H1 (cell line): Measurements from ENCODE around the gene CCDC169. TPM values are rescaled to one million over a fixed set of nuclear protein-coding genes. Genes with fewer than 3 reads are reported as not detected.

Experiments used
- CTCF ChIA-PET: fragments of 300-600 bp; sonication (Branson Sonifier 250); formaldehyde crosslinking; loops from one replicate; lab custom pipeline; 2021; ENCODE audit not compliant: partially characterized antibody; lab: Charles Lee
- POLR2A ChIA-PET: fragments of 300-600 bp; sonication (Branson Sonifier 250); formaldehyde crosslinking; loops from one replicate; lab custom pipeline; 2021; ENCODE audit warnings: inconsistent platforms; ENCODE audit not compliant: partially characterized antibody; lab: Charles Lee
- DNase-seq, 2 experiments: peaks; one replicate each; pipeline versions ENCODE4 v3.0.0 to v3.0.0-alpha.2; 2010 to 2022; ENCODE audit warnings: low spot score in 2 of 2, low read depth in 1 of 2, mixed read lengths in 1 of 2
- FAIRE-seq: peaks from 2 replicates; lab custom pipeline; 2011; peaks lifted over from hg19 to GRCh38; lab: Jason Lieb, UNC
- H2AFZ ChIP-seq: 2 replicates; pipeline ENCODE4 v1.8.1; 2012; ENCODE audit warnings: low read length, inconsistent platforms
- H2AK5ac ChIP-seq: 2 replicates; pipeline ENCODE4 v1.6.1; 2013; ENCODE audit warnings: low read depth, low read length
- H2BK120ac ChIP-seq: replicated peaks from 2 replicates; pipeline ENCODE3; 2013; ENCODE audit warnings: low read depth, low read length, inconsistent platforms
- H2BK12ac ChIP-seq: 2 replicates; pipeline ENCODE4 v1.6.1; 2013; ENCODE audit warnings: low read depth, low read length
- H2BK15ac ChIP-seq: 2 replicates; pipeline ENCODE4 v1.6.1; 2013; ENCODE audit warnings: low read length
- H2BK20ac ChIP-seq: 2 replicates; pipeline ENCODE4 v1.6.1; 2013; ENCODE audit warnings: low read length
- H2BK5ac ChIP-seq: 2 replicates; pipeline ENCODE4 v1.6.1; 2013; ENCODE audit warnings: low read depth, low read length
- H3K14ac ChIP-seq: 2 replicates; pipeline ENCODE4 v1.6.1; 2013; ENCODE audit warnings: inconsistent platforms; ENCODE audit not compliant: insufficient read length
- H3K18ac ChIP-seq: 2 replicates; pipeline ENCODE4 v1.6.1; 2013; ENCODE audit warnings: low read length; ENCODE audit errors: extremely low read depth
- H3K23ac ChIP-seq: 2 replicates; pipeline ENCODE4 v1.6.1; 2013; ENCODE audit warnings: inconsistent platforms; ENCODE audit not compliant: insufficient read length
- H3K23me2 ChIP-seq: 2 replicates; pipeline ENCODE4 v1.6.1; 2013; ENCODE audit warnings: low read depth, low read length
- H3K27ac ChIP-seq: 2 replicates; pipeline ENCODE4 v1.6.1; 2011; ENCODE audit warnings: low read depth, low read length, inconsistent platforms
- H3K27me3 ChIP-seq, 4 experiments: replicated peaks in 1 of 4; 1 replicate in 1 of 4; 2 replicates in 3 of 4; pipeline versions ENCODE4 v1.6.1 to v1.8.1; 2011 to 2013; ENCODE audit warnings: low read length in 3 of 4, mild to moderate bottlenecking in 3 of 4, inconsistent platforms in 2 of 4, mixed read lengths in 2 of 4, moderate library complexity in 1 of 4; ENCODE audit not compliant: control insufficient read depth in 3 of 4, insufficient read depth in 3 of 4; ENCODE audit errors: extremely low read depth in 1 of 4
- H3K36me3 ChIP-seq, 4 experiments: 2 replicates each; pipeline versions ENCODE4 v1.6.1 to v1.8.1; 2011 to 2013; ENCODE audit warnings: mild to moderate bottlenecking in 4 of 4, low read length in 3 of 4, moderate library complexity in 2 of 4, control low read depth in 1 of 4, inconsistent platforms in 1 of 4; ENCODE audit not compliant: insufficient read depth in 4 of 4, control insufficient read depth in 2 of 4
- H3K4ac ChIP-seq: replicated peaks from 2 replicates; pipeline ENCODE3; 2013; ENCODE audit warnings: low read length, low read depth, mixed read lengths, inconsistent platforms; ENCODE audit not compliant: insufficient read length
- H3K4me1 ChIP-seq, 4 experiments: replicated peaks in 1 of 4; 1 replicate in 1 of 4; 2 replicates in 3 of 4; pipeline versions ENCODE4 v1.6.1 to v1.8.1; 2011 to 2013; ENCODE audit warnings: low read length in 3 of 4, inconsistent platforms in 2 of 4, mixed read lengths in 1 of 4; ENCODE audit not compliant: insufficient read depth in 4 of 4, control insufficient read depth in 3 of 4
- H3K4me2 ChIP-seq, 2 experiments: 2 replicates each; pipeline versions ENCODE4 v1.6.1 to v1.8.1; 2011 to 2013; ENCODE audit warnings: low read depth in 2 of 2, low read length in 2 of 2, control low read depth in 1 of 2, inconsistent platforms in 1 of 2, mild to moderate bottlenecking in 1 of 2; ENCODE audit not compliant: insufficient read depth in 1 of 2
- H3K4me3 ChIP-seq, 4 experiments: fragments of 200-600, 300-600 bp in 1 of 4; sonication (generic), shearing (Covaris generic), sonication (Bioruptor Twin) in 1 of 4; 2 replicates each; pipeline versions ENCODE4 v1.5.1 to v1.8.1; 2011 to 2016; ENCODE audit warnings: low read length in 4 of 4, low read depth in 3 of 4, control low read depth in 2 of 4, inconsistent platforms in 2 of 4, mild to moderate bottlenecking in 2 of 4, mixed read lengths in 1 of 4, moderate library complexity in 1 of 4; ENCODE audit not compliant: insufficient read depth in 2 of 4; ENCODE audit errors: extremely low read depth in 1 of 4
- H3K56ac ChIP-seq: replicated peaks from 2 replicates; pipeline ENCODE3; 2013; ENCODE audit warnings: low read depth, mild to moderate bottlenecking, mixed read lengths, low read length, inconsistent platforms; ENCODE audit not compliant: insufficient read length
- H3K79me1 ChIP-seq: 2 replicates; pipeline ENCODE4 v1.6.1; 2013; ENCODE audit warnings: low read depth, low read length, control low read depth
- H3K79me2 ChIP-seq, 2 experiments: 2 replicates each; pipeline versions ENCODE4 v1.6.1 to v1.8.1; 2012 to 2013; ENCODE audit warnings: low read length in 2 of 2, mild to moderate bottlenecking in 2 of 2, inconsistent platforms in 1 of 2; ENCODE audit not compliant: insufficient read depth in 2 of 2, control insufficient read depth in 1 of 2
- H3K9ac ChIP-seq, 4 experiments: replicated peaks in 1 of 4; 1 replicate in 1 of 4; 2 replicates in 3 of 4; pipeline versions ENCODE4 v1.6.1 to v1.8.1; 2011 to 2013; ENCODE audit warnings: low read depth in 3 of 4, low read length in 3 of 4, control low read depth in 2 of 4, mild to moderate bottlenecking in 2 of 4, moderate library complexity in 2 of 4, inconsistent platforms in 1 of 4; ENCODE audit errors: extremely low read depth in 1 of 4
- H3K9me3 ChIP-seq, 2 experiments: 2 replicates each; pipeline versions ENCODE4 v1.6.1 to v1.8.1; 2012 to 2013; ENCODE audit warnings: mild to moderate bottlenecking in 2 of 2, moderate library complexity in 2 of 2, control low read depth in 1 of 2, inconsistent platforms in 1 of 2, low read depth in 1 of 2, low read length in 1 of 2, mixed read lengths in 1 of 2; ENCODE audit not compliant: insufficient read depth in 2 of 2
- H4K20me1 ChIP-seq, 2 experiments: replicated peaks in 1 of 2; 2 replicates each; pipeline versions ENCODE3 to v1.8.1; 2011 to 2013; ENCODE audit warnings: inconsistent platforms in 2 of 2, low read length in 2 of 2, mild to moderate bottlenecking in 1 of 2; ENCODE audit not compliant: insufficient read depth in 2 of 2, control insufficient read depth in 1 of 2
- H4K5ac ChIP-seq: 2 replicates; pipeline ENCODE4 v1.6.1; 2013; ENCODE audit warnings: low read length, low read depth, mixed read lengths, inconsistent platforms; ENCODE audit not compliant: insufficient read length
- H4K8ac ChIP-seq: 2 replicates; pipeline ENCODE4 v1.8.0; 2013; ENCODE audit warnings: mild to moderate bottlenecking, moderate library complexity, low read length, inconsistent platforms; ENCODE audit not compliant: insufficient read depth; ENCODE audit errors: extremely low read depth
- H4K91ac ChIP-seq: replicated peaks from 2 replicates; pipeline ENCODE3; 2013; ENCODE audit warnings: low read length, mixed read lengths, inconsistent platforms; ENCODE audit not compliant: insufficient read length
- BACH1 ChIP-seq: IDR thresholded peaks from 2 replicates; pipeline ENCODE4 v1.6.1; 2012; ENCODE audit warnings: low read length, improper control_type of control experiment
- BCL11A ChIP-seq, 2 experiments: IDR thresholded peaks; one replicate each; pipeline ENCODE4 v1.6.1; 2011; ENCODE audit warnings: low read depth in 2 of 2, low read length in 2 of 2, mild to moderate bottlenecking in 2 of 2
- JUN ChIP-seq: IDR thresholded peaks from 2 replicates; pipeline ENCODE4 v1.6.1; 2011; ENCODE audit warnings: low read depth, mild to moderate bottlenecking, improper control_type of control experiment, low read length
- RXRA ChIP-seq: IDR thresholded peaks from 2 replicates; pipeline ENCODE4 v1.6.1; 2011; ENCODE audit warnings: low read depth, mild to moderate bottlenecking, low read length, moderate library complexity; ENCODE audit not compliant: insufficient read depth
- WGBS, 2 experiments: shearing (Covaris generic) in 1 of 2; methylation state at CpG; one replicate each; pipeline versions ENCODE4 v1.1.6 to v1.1.7; 2013 to 2015; ENCODE audit warnings: low lambda C conversion rate in 2 of 2, mixed read lengths in 2 of 2, inconsistent platforms in 1 of 2, low coverage in 1 of 2, missing lambda C conversion rate in 1 of 2; ENCODE audit not compliant: insufficient replicate concordance in 2 of 2, insufficient coverage in 1 of 2, insufficient read length in 1 of 2; ENCODE audit errors: extremely low coverage in 1 of 2, missing lambda C conversion rate in 1 of 2; 5-methylcytosine and 5-hydroxymethylcytosine counted together
- polyA plus RNA-seq, 7 experiments: library from polyadenylated mRNA; depleted of rRNA in 3 of 7; stranded (reverse) in 5 of 7; unstranded in 2 of 7; fragments of >200 nt in 5 of 7; fragments of 200-250 nt in 2 of 7; gene quantifications; 1 replicate in 5 of 7; 2 replicates in 1 of 7; 4 replicates in 1 of 7; pipeline versions ENCODE4 v1.2.1 to v1.2.3, GENCODE V29; 2011 to 2013; ENCODE audit warnings: missing spikeins in 2 of 7, mixed read lengths in 2 of 7
- total RNA-seq: library from RNA; stranded (reverse); fragmentation: NEBNext Ultra II Directional; extraction: Animal tissue kit (Norgen Biotek cat#: 25700); gene quantifications from 2 replicates; pipeline ENCODE4 v1.2.1, GENCODE V29; 2021
- TF ChIP-seq, protein P1 (sequence below): IDR thresholded peaks from 2 replicates; pipeline ENCODE4 v1.6.1; 2011; ENCODE audit warnings: low read length, improper control_type of control experiment

The CCDC169 gene
- total and polyA plus RNA-seq, 2 of the 8 experiments (the other 6 are each of a cell fraction or from before 2014, with no cell fraction given), result 7.2 to 44.0 TPM

DNA sequence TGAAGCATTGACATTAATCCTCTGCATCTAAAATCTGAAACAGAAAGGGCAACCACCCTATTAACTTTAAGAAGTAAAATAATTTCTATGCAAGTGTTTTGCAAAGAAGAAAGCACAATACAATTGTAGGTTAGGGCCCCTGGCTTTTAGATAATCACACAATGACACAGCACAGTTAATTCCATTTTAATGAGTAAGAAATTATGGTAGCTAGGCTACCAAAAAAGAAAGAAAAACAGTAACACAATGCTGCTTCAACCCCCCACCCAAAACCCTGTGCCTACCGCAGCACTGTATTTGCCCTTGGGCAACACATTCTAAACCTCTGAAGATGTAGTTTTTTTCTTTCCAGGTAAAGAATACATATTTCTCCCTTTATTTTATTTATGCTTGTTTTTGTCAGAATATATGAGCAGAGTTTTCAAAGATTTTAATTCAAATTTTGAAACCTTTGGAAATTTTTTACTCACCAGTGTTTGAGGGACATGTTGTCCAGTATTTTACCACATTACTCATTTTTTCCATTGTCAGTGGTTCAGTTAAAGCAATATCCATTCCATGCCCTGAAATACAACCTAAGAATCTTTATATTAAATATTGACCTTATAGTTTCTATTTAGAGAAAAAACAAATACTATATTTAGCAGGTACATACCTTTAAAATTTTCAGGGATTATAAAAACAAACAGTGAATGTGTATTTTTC is 104.3 kb downstream of the CCDC169 start:
- 91% methylated on average over 1 of the region's 1 CpG; no CpG with 5 or more reads in 1 of the 2 experiments for WGBS, 2 experiments
- H2AK5ac ChIP-seq, result no peak overlapping the region
- no peaks in the 10 kb centered on the region for H3K79me2 ChIP-seq
- TF ChIP-seq BACH1 (no peak), BCL11A (IDR thresholded peaks at IDR 0.05; ENCODE audit: low read depth in 2 of 2, low read length in 2 of 2) (no peak), RXRA (no peak), JUN (no peak)
- TF ChIP-seq, protein P1, sequence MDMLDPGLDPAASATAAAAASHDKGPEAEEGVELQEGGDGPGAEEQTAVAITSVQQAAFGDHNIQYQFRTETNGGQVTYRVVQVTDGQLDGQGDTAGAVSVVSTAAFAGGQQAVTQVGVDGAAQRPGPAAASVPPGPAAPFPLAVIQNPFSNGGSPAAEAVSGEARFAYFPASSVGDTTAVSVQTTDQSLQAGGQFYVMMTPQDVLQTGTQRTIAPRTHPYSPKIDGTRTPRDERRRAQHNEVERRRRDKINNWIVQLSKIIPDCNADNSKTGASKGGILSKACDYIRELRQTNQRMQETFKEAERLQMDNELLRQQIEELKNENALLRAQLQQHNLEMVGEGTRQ, result no peak
- no peak overlapping the region for H4K8ac ChIP-seq
- no peak overlapping the region for H3K14ac ChIP-seq
- H3K4me3 ChIP-seq, result no peak overlapping the region
- H3K18ac ChIP-seq, result no peak overlapping the region
- H3K23me2 ChIP-seq, result no peaks in the 10 kb centered on the region
- H3K56ac ChIP-seq, result no peak overlapping the region
- no peaks in the 10 kb centered on the region for H3K27me3 ChIP-seq
- ChIA-PET POLR2A (no interaction called here), CTCF (no interaction called here)
- H2BK12ac ChIP-seq, result no peak overlapping the region
- no peaks in the 10 kb centered on the region for H3K4me1 ChIP-seq
- no peaks in the 10 kb centered on the region for H3K79me1 ChIP-seq
- H3K23ac ChIP-seq, result no peak overlapping the region
- H3K9me3 ChIP-seq, result no peaks in the 10 kb centered on the region
- H3K4me2 ChIP-seq, result no peak overlapping the region
- H2AFZ ChIP-seq, result no peak overlapping the region
- H3K9ac ChIP-seq, result no peak overlapping the region
- H4K20me1 ChIP-seq, result no peaks in the 10 kb centered on the region
- no peak overlapping the region for H2BK5ac ChIP-seq
- H4K5ac ChIP-seq, result no peak overlapping the region
- H3K36me3 ChIP-seq, result no peaks in the 10 kb centered on the region; a peak in 2 of 8 replicates
- H2BK20ac ChIP-seq, result no peak overlapping the region
- no peak overlapping the region for H2BK15ac ChIP-seq
- no peak overlapping the region for H3K4ac ChIP-seq
- no peak for DNase-seq
- FAIRE-seq, result no peak
- H2BK120ac ChIP-seq, result no peak overlapping the region
- H4K91ac ChIP-seq, result no peak overlapping the region
- no peak overlapping the region for H3K27ac ChIP-seq
